HG03575 (cell line): ENCODE data around the gene EPS8L2.

Experiments used
- ATAC-seq: cut with Tn5 transposase; IDR thresholded peaks from one replicate; pipeline ENCODE4 v1.9.1; 2021; ENCODE audit not compliant: unreplicated experiment, insufficient number of reproducible peaks, low FRiP score; ENCODE audit errors: extremely low read depth

The EPS8L2 gene

GRCh38 chr11:705646-706438, at the start of gene EPS8L2:
Gene EPS8L2, plus strand, starts transcription at chr11:706231. Its CDS starts 3,177 bp downstream, at chr11:709408.
- no peak for ATAC-seq

- no peak for ATAC-seq
These were observed 49.6 kb upstream of the EPS8L2 start for GRCh38 chr11:656426-656825.

- no peak for ATAC-seq
These were observed 49.2 kb upstream of the EPS8L2 start for GRCh38 chr11:656866-657265.

- no peak for ATAC-seq
These were observed 48.3 kb upstream of the EPS8L2 start for GRCh38 chr11:657691-658126.

GRCh38 chr11:659532-660085, 46.4 kb upstream of the EPS8L2 start:
- ATAC-seq, result no peak

- ATAC-seq, result no peak
These were observed 45.8 kb upstream of the EPS8L2 start for GRCh38 chr11:660281-660680.

GRCh38 chr11:660681-661444, 45.2 kb upstream of the EPS8L2 start:
- ATAC-seq, result no peak

- ATAC-seq, result no peak
These were observed 43.2 kb upstream of the EPS8L2 start for GRCh38 chr11:662689-663274.

- no peak for ATAC-seq
These were observed 40.8 kb upstream of the EPS8L2 start for GRCh38 chr11:665062-665703.

- no peak for ATAC-seq
These were observed 40.2 kb upstream of the EPS8L2 start for GRCh38 chr11:665704-666281.

GRCh38 chr11:673866-674265, 32.2 kb upstream of the EPS8L2 start:
- ATAC-seq, result no peak

- no peak for ATAC-seq
These were observed 31.6 kb upstream of the EPS8L2 start for GRCh38 chr11:674406-674805.

- ATAC-seq, result no peak
These were observed 27.7 kb upstream of the EPS8L2 start for GRCh38 chr11:678297-678696.

- ATAC-seq, result no peak
These were observed 26.5 kb upstream of the EPS8L2 start for GRCh38 chr11:679271-680207.

GRCh38 chr11:680476-680875, 25.6 kb upstream of the EPS8L2 start:
- no peak for ATAC-seq

- ATAC-seq, result no peak
These were observed 25.1 kb upstream of the EPS8L2 start for GRCh38 chr11:680970-681369.

GRCh38 chr11:686451-687243, 19.4 kb upstream of the EPS8L2 start:
- ATAC-seq, result no peak
